GM18951 (cell line): ENCODE results near the gene FALEC.

ENCODE experiments used
- POLR2A ChIP-seq: IDR thresholded peaks from 4 replicates; pipeline ENCODE4 v1.6.1; 2011; ENCODE audit warnings: mild to moderate bottlenecking; ENCODE audit not compliant: insufficient read length, insufficient read depth; ENCODE audit errors: extremely low read depth
- in situ Hi-C: fragments of 300-500 bp; cut with MboI; formaldehyde crosslinking; loops from one replicate; pipeline ENCODE4 v1.12.0; 2022; ENCODE audit warnings: low sequenced_read_pairs, mixed read lengths, inconsistent platforms; ENCODE audit not compliant: unreplicated experiment

FALEC gene

GRCh38 chr1:150560576-150561253, 45.2 kb downstream of the FALEC start:
- in situ Hi-C loops: no loop called here
- TF ChIP-seq POLR2A: peak; percentile 37

GRCh38 chr1:150561254-150561973, 45.9 kb downstream of the FALEC start:
- peak; percentile 64 for TF ChIP-seq POLR2A
- in situ Hi-C loops: no loop called here

GRCh38 chr1:150561974-150562445, 46.5 kb downstream of the FALEC start:
- in situ Hi-C loops: no loop called here
- TF ChIP-seq POLR2A: peak; percentile 62

- in situ Hi-C loops: no loop called here
- TF ChIP-seq POLR2A: peak; percentile 27
Measured at GRCh38 chr1:150562446-150563339, 47.1 kb downstream of the FALEC start.

- in situ Hi-C loops: no loop called here
- no peak for TF ChIP-seq POLR2A
Measured at GRCh38 chr1:150563340-150564038, 47.9 kb downstream of the FALEC start.

GRCh38 chr1:150564051-150564991, 48.8 kb downstream of the FALEC start:
- no peak for TF ChIP-seq POLR2A
- in situ Hi-C loops: no loop called here

- in situ Hi-C loops: loop anchor here (5.0 kb wide), 1 partner anchor 47 kb away; no protein-coding TSS in a partner anchor
Measured at GRCh38 chr1:150565240-150565991, 49.9 kb downstream of the FALEC start.

- TF ChIP-seq POLR2A: no peak
- in situ Hi-C loops: loop anchor here (5.0 kb wide), 1 partner anchor 46 kb away; no protein-coding TSS in a partner anchor
Measured at GRCh38 chr1:150566589-150567340, 51.2 kb downstream of the FALEC start.

GRCh38 chr1:150567341-150567716, 51.8 kb downstream of the FALEC start:
- TF ChIP-seq POLR2A: peak; percentile 21
- in situ Hi-C loops: loop anchor here (5.0 kb wide), 1 partner anchor 45 kb away; no protein-coding TSS in a partner anchor
